SK-N-SH treated with all-trans-retinoic acid at 6 μM for 48 hours (cell line): Measurements from ENCODE around the gene FAM20A.

Experiments
- ATAC-seq: fragments of 200-7000 bp; cut with Tn5 transposase; 3 replicates; pipeline ENCODE4 v1.9.1; 2020; ENCODE audit warnings: mild to moderate bottlenecking, moderate library complexity
- ARNTL ChIP-seq: fragments of 450-650 bp; formaldehyde crosslinking; IDR thresholded peaks from 2 replicates; pipeline ENCODE4 v1.5.0; 2020; ENCODE audit warnings: low read depth, mild to moderate bottlenecking, moderate library complexity, borderline replicate concordance
- BACH2 ChIP-seq: fragments of 250-450 bp; sonication (Bioruptor Pico); IDR thresholded peaks from 2 replicates; pipeline ENCODE4 v1.9.0; 2021; ENCODE audit warnings: mild to moderate bottlenecking, borderline replicate concordance
- CREB5 ChIP-seq: fragments of 250-450 bp; sonication (Bioruptor Pico); IDR thresholded peaks from 2 replicates; pipeline ENCODE4 v1.5.1; 2020; ENCODE audit warnings: low read depth, mild to moderate bottlenecking, moderate library complexity
- CSDC2 ChIP-seq: fragments of 250-450 bp; sonication (Bioruptor Pico); IDR thresholded peaks from 2 replicates; pipeline ENCODE4 v1.5.0; 2020; ENCODE audit warnings: mild to moderate bottlenecking, moderate library complexity
- CSRNP3 ChIP-seq: fragments of 250-450 bp; sonication (Bioruptor Pico); IDR thresholded peaks from 2 replicates; pipeline ENCODE4 v1.5.1; 2021; ENCODE audit warnings: mild to moderate bottlenecking, moderate library complexity
- ESRRG ChIP-seq: fragments of 250-450 bp; sonication (Bioruptor Pico); IDR thresholded peaks from 2 replicates; pipeline ENCODE4 v1.6.1; 2021; ENCODE audit warnings: mild to moderate bottlenecking
- GLIS3 ChIP-seq: fragments of 250-450 bp; sonication (Bioruptor Pico); IDR thresholded peaks from 2 replicates; pipeline ENCODE4 v1.5.0; 2020; ENCODE audit warnings: mild to moderate bottlenecking, moderate library complexity
- ISL1 ChIP-seq: fragments of 250-450 bp; sonication (Bioruptor Pico); IDR thresholded peaks from 2 replicates; pipeline ENCODE4 v2.1.2; 2022; ENCODE audit warnings: mild to moderate bottlenecking, moderate library complexity
- OSR1 ChIP-seq: fragments of 250-450 bp; sonication (Bioruptor Pico); IDR thresholded peaks from 2 replicates; pipeline ENCODE4 v1.8.0; 2022; ENCODE audit warnings: moderate library complexity, mild to moderate bottlenecking, inconsistent platforms
- PATZ1 ChIP-seq: fragments of 250-450 bp; sonication (Bioruptor Pico); IDR thresholded peaks from 2 replicates; pipeline ENCODE4 v1.8.0; 2020; ENCODE audit warnings: mild to moderate bottlenecking, moderate library complexity, borderline replicate concordance
- POU6F1 ChIP-seq: fragments of 250-450 bp; sonication (Bioruptor Pico); IDR thresholded peaks from 2 replicates; pipeline ENCODE4 v1.8.0; 2021; ENCODE audit warnings: low read depth, mild to moderate bottlenecking, moderate library complexity, borderline replicate concordance
- PPARA ChIP-seq: fragments of 250-450 bp; sonication (Bioruptor Pico); IDR thresholded peaks from 2 replicates; pipeline ENCODE4 v1.5.0; 2020; ENCODE audit warnings: mild to moderate bottlenecking, borderline replicate concordance
- RARB ChIP-seq: fragments of 250-450 bp; sonication (Bioruptor Pico); IDR thresholded peaks from 2 replicates; pipeline ENCODE4 v1.8.0; 2021; ENCODE audit warnings: mild to moderate bottlenecking, moderate library complexity
- SNAI2 ChIP-seq: fragments of 250-450 bp; sonication (Bioruptor Pico); IDR thresholded peaks from 2 replicates; pipeline ENCODE4 v1.5.0; 2020; ENCODE audit warnings: mild to moderate bottlenecking, moderate library complexity
- TOX ChIP-seq: fragments of 250-450 bp; sonication (Bioruptor Pico); IDR thresholded peaks from 2 replicates; pipeline ENCODE4 v1.8.0; 2021; ENCODE audit warnings: mild to moderate bottlenecking, moderate library complexity, borderline replicate concordance
- ZC3H10 ChIP-seq: fragments of 250-450 bp; sonication (Bioruptor Pico); IDR thresholded peaks from 2 replicates; pipeline ENCODE4 v1.5.1; 2021; ENCODE audit warnings: mild to moderate bottlenecking, moderate library complexity
- ZFP3 ChIP-seq: fragments of 250-450 bp; sonication (Bioruptor Pico); IDR thresholded peaks from 2 replicates; pipeline ENCODE4 v1.5.0; 2020; ENCODE audit warnings: mild to moderate bottlenecking, moderate library complexity
- ZFP30 ChIP-seq: fragments of 450-650 bp; formaldehyde crosslinking; IDR thresholded peaks from 2 replicates; pipeline ENCODE4 v1.5.0; 2022; ENCODE audit warnings: mild to moderate bottlenecking, moderate library complexity
- ZNF565 ChIP-seq: fragments of 450-650 bp; formaldehyde crosslinking; conservative IDR thresholded peaks from 2 replicates; pipeline ENCODE4 v1.5.0; 2020; ENCODE audit warnings: low read depth, mild to moderate bottlenecking, moderate library complexity
- ZNF70 ChIP-seq: fragments of 450-650 bp; formaldehyde crosslinking; IDR thresholded peaks from 2 replicates; pipeline ENCODE4 v1.5.0; 2020; ENCODE audit warnings: mild to moderate bottlenecking, moderate library complexity
- ZNF8 ChIP-seq: fragments of 450-650 bp; formaldehyde crosslinking; IDR thresholded peaks from 2 replicates; pipeline ENCODE4 v1.5.0; 2020; ENCODE audit warnings: mild to moderate bottlenecking, moderate library complexity

The FAM20A gene

GRCh38 chr17:68576811-68577496 lies 24.2 kb downstream of the FAM20A start (continued):
- TF ChIP-seq ARNTL (CRISPR knock-in tag): no peak
- TF ChIP-seq PATZ1 (CRISPR knock-in tag): no peak
- no peak for TF ChIP-seq ZFP30
- no peak for TF ChIP-seq RARB (CRISPR knock-in tag)

GRCh38 chr17:68576137-68576536 lies 25.0 kb downstream of the FAM20A start:
- no peak for TF ChIP-seq GLIS3 (CRISPR knock-in tag)
- TF ChIP-seq POU6F1 (CRISPR knock-in tag): no peak
- no peak for TF ChIP-seq CSRNP3 (CRISPR knock-in tag)
- no peak for TF ChIP-seq ZC3H10 (CRISPR knock-in tag)
- no peak for TF ChIP-seq SNAI2 (CRISPR knock-in tag)
- TF ChIP-seq ZNF565: no peak
- no peak for TF ChIP-seq OSR1 (CRISPR knock-in tag)
- TF ChIP-seq RARB (CRISPR knock-in tag): no peak
- no peak for TF ChIP-seq ARNTL (CRISPR knock-in tag)
- no peak for TF ChIP-seq CREB5 (CRISPR knock-in tag)
- no peak for TF ChIP-seq CSDC2
- TF ChIP-seq ZFP30: no peak
- no peak for TF ChIP-seq PATZ1 (CRISPR knock-in tag)
- no peak for TF ChIP-seq ISL1
- no peak for TF ChIP-seq TOX (CRISPR knock-in tag)
- TF ChIP-seq ZFP3 (CRISPR knock-in tag): no peak
- no peak for ATAC-seq

GRCh38 chr17:68573338-68573737 lies 27.8 kb downstream of the FAM20A start:
- ATAC-seq: no peak
- no peak for TF ChIP-seq ZFP30
- TF ChIP-seq ZNF8: no peak
- TF ChIP-seq GLIS3 (CRISPR knock-in tag): no peak
- no peak for TF ChIP-seq BACH2 (CRISPR knock-in tag)
- no peak for TF ChIP-seq ZFP3 (CRISPR knock-in tag)
- TF ChIP-seq ZC3H10 (CRISPR knock-in tag): no peak
- TF ChIP-seq ESRRG (CRISPR knock-in tag): no peak
- no peak for TF ChIP-seq SNAI2 (CRISPR knock-in tag)
- TF ChIP-seq CSDC2: no peak
- no peak for TF ChIP-seq ZNF565
- no peak for TF ChIP-seq ISL1
- TF ChIP-seq OSR1 (CRISPR knock-in tag): no peak
- no peak for TF ChIP-seq PPARA (CRISPR knock-in tag)
- TF ChIP-seq ZNF70: no peak
- no peak for TF ChIP-seq RARB (CRISPR knock-in tag)
- no peak for TF ChIP-seq ARNTL (CRISPR knock-in tag)
- TF ChIP-seq POU6F1 (CRISPR knock-in tag): no peak
